ENCODE data around the gene NAGPA. TPM values are rescaled to one million over a fixed set of nuclear protein-coding genes. Genes with fewer than 3 reads are reported as not detected.

The NAGPA gene
- total and polyA plus RNA-seq, 2 experiments from 2014 or later = 6.3 to 20.7 TPM

GRCh38 chr16:5018793-5019192 lies 14.9 kb downstream of the NAGPA start:
- Histone ChIP-seq H4K20me1 (replicated peaks; ENCODE audit: insufficient read depth) (no peaks in the 10 kb centered on the region), H3K4me1 (ENCODE audit: insufficient read depth) (no peaks in the 10 kb centered on the region), H3K4me3 (no peak overlapping the region), H3K27ac (ENCODE audit: low read depth) (no peak overlapping the region), H3K4me2 (no peak overlapping the region), H3K9me2 (ENCODE audit: insufficient read depth) (no peaks in the 10 kb centered on the region), H3F3A (replicated peaks; ENCODE audit: low read depth) (no peaks in the 10 kb centered on the region), H3K36me3 (ENCODE audit: insufficient read depth) (no peaks in the 10 kb centered on the region), H2AFZ (no peak overlapping the region), H3K27me3 (ENCODE audit: insufficient read depth) (no peaks in the 10 kb centered on the region), H3K79me2 (replicated peaks; ENCODE audit: insufficient read depth) (no peaks in the 10 kb centered on the region)
- Mint-ChIP-seq H3K4me3 (no peak overlapping the region), H3K27ac (no peak overlapping the region), H3K4me1 (no peaks in the 10 kb centered on the region), H3K36me3 (ENCODE audit: low read depth) (no peaks in the 10 kb centered on the region; the same call in 2 of the 3 replicates), H3K9me3 (no peaks in the 10 kb centered on the region), H3K27me3 (ENCODE audit: insufficient read depth, low read depth, poor library complexity) (peaks cover 3% of the 10 kb centered on the region)
- no peak for DNase-seq (ENCODE audit: low spot score)
- TF ChIP-seq EZH2 (IDR thresholded peaks at IDR 0.05; ENCODE audit: low read depth, unreplicated experiment) (no peak), JUNB (IDR thresholded peaks at IDR 0.05; ENCODE audit: unreplicated experiment) (no peak), CREB1 (CRISPR knock-in tag; IDR thresholded peaks at IDR 0.05; ENCODE audit: low read depth) (no peak), ZNF331 (CRISPR knock-in tag; IDR thresholded peaks at IDR 0.05; ENCODE audit: low read depth) (no peak), STAT1 (IDR thresholded peaks at IDR 0.05; ENCODE audit: unreplicated experiment) (no peak), ZNF114 (CRISPR knock-in tag; IDR thresholded peaks at IDR 0.05) (no peak), POLR2AphosphoS5 (IDR thresholded peaks at IDR 0.05; ENCODE audit: low read depth) (no peak), REST (IDR thresholded peaks at IDR 0.05; ENCODE audit: unreplicated experiment) (no peak), CTCF (conservative IDR thresholded peaks at IDR 0.05; ENCODE audit: low read depth in 2 of 2) (no peak), ETS1 (IDR thresholded peaks at IDR 0.05) (no peak)
- ATAC-seq = no peak

- Histone ChIP-seq H3K27ac (ENCODE audit: low read depth) (no peak overlapping the region), H3K36me3 (ENCODE audit: insufficient read depth) (no peaks in the 10 kb centered on the region), H4K20me1 (replicated peaks; ENCODE audit: insufficient read depth) (no peaks in the 10 kb centered on the region), H3K27me3 (ENCODE audit: insufficient read depth) (no peaks in the 10 kb centered on the region), H3K79me2 (replicated peaks; ENCODE audit: insufficient read depth) (no peaks in the 10 kb centered on the region), H3K4me3 (no peak overlapping the region), H3K4me1 (ENCODE audit: insufficient read depth) (no peaks in the 10 kb centered on the region), H2AFZ (no peak overlapping the region), H3K4me2 (no peak overlapping the region), H3F3A (replicated peaks; ENCODE audit: low read depth) (no peaks in the 10 kb centered on the region), H3K9me2 (ENCODE audit: insufficient read depth) (no peaks in the 10 kb centered on the region)
- ATAC-seq (no peak), DNase-seq (ENCODE audit: low spot score) (no peak)
- no peaks in the 10 kb centered on the region; the same call in 2 of the 3 replicates for H3K36me3 Mint-ChIP-seq (ENCODE audit: low read depth)
- H3K4me1 Mint-ChIP-seq = no peaks in the 10 kb centered on the region
- H3K27me3 Mint-ChIP-seq (ENCODE audit: insufficient read depth, low read depth, poor library complexity) = peaks cover 3% of the 10 kb centered on the region
- H3K27ac Mint-ChIP-seq = no peak overlapping the region
- no peak overlapping the region for H3K4me3 Mint-ChIP-seq
- no peaks in the 10 kb centered on the region for H3K9me3 Mint-ChIP-seq
- TF ChIP-seq CREB1 (CRISPR knock-in tag; IDR thresholded peaks at IDR 0.05; ENCODE audit: low read depth) (no peak), NANOG (IDR thresholded peaks at IDR 0.05; ENCODE audit: borderline replicate concordance) (no peak), ETS1 (IDR thresholded peaks at IDR 0.05) (no peak), ZNF331 (CRISPR knock-in tag; IDR thresholded peaks at IDR 0.05; ENCODE audit: low read depth) (no peak), CTCF (conservative IDR thresholded peaks at IDR 0.05; ENCODE audit: low read depth in 2 of 2) (no peak), POLR2AphosphoS5 (IDR thresholded peaks at IDR 0.05; ENCODE audit: low read depth) (no peak), REST (IDR thresholded peaks at IDR 0.05; ENCODE audit: unreplicated experiment) (no peak)
These were observed 16.1 kb downstream of the NAGPA start for GRCh38 chr16:5017678-5017969.
